ENCODE measurements around the gene SLC51A. TPM values are rescaled to one million over a fixed set of nuclear protein-coding genes. Genes with fewer than 3 reads are reported as not detected.

SLC51A gene
- total RNA-seq, 1 donor from 2014 or later, result not detected

GRCh38 chr3:196274585-196274984 lies 58.3 kb downstream of the SLC51A start:
- H3K4me1 Mint-ChIP-seq (ENCODE audit: low read depth, unreplicated experiment), result peaks cover 4% of the 10 kb centered on the region
- H3K36me3 Mint-ChIP-seq (ENCODE audit: unreplicated experiment), result peaks cover 15% of the 10 kb centered on the region
- H3K27me3 Mint-ChIP-seq (ENCODE audit: unreplicated experiment), result peaks cover 2% of the 10 kb centered on the region
- peaks cover 4% of the 10 kb centered on the region for H3K9me3 Mint-ChIP-seq (ENCODE audit: unreplicated experiment)
- no peak overlapping the region for H3K27ac Mint-ChIP-seq (ENCODE audit: unreplicated experiment)
- no peak for TF ChIP-seq CTCF (IDR thresholded peaks at IDR 0.05; ENCODE audit: partially characterized antibody, unreplicated experiment)
- no peak overlapping the region for H3K4me3 Mint-ChIP-seq (ENCODE audit: unreplicated experiment)
- DNase-seq, result no peak

GRCh38 chr3:196275126-196275525 lies 58.8 kb downstream of the SLC51A start:
- H3K4me3 Mint-ChIP-seq (ENCODE audit: unreplicated experiment), result no peak overlapping the region
- H3K4me1 Mint-ChIP-seq (ENCODE audit: low read depth, unreplicated experiment), result peaks cover 6% of the 10 kb centered on the region
- TF ChIP-seq CTCF (IDR thresholded peaks at IDR 0.05; ENCODE audit: partially characterized antibody, unreplicated experiment), result no peak
- peaks cover 2% of the 10 kb centered on the region for H3K27me3 Mint-ChIP-seq (ENCODE audit: unreplicated experiment)
- peaks cover 15% of the 10 kb centered on the region for H3K36me3 Mint-ChIP-seq (ENCODE audit: unreplicated experiment)
- peaks cover 4% of the 10 kb centered on the region for H3K9me3 Mint-ChIP-seq (ENCODE audit: unreplicated experiment)
- no peak for DNase-seq
- H3K27ac Mint-ChIP-seq (ENCODE audit: unreplicated experiment), result no peak overlapping the region

- no peak for DNase-seq
- no peaks in the 10 kb centered on the region for H3K9me3 Mint-ChIP-seq (ENCODE audit: unreplicated experiment)
- H3K27ac Mint-ChIP-seq (ENCODE audit: unreplicated experiment), result no peak overlapping the region
- H3K4me1 Mint-ChIP-seq (ENCODE audit: low read depth, unreplicated experiment), result peaks cover 14% of the 10 kb centered on the region
- H3K4me3 Mint-ChIP-seq (ENCODE audit: unreplicated experiment), result no peak overlapping the region
- H3K36me3 Mint-ChIP-seq (ENCODE audit: unreplicated experiment), result no peaks in the 10 kb centered on the region
- TF ChIP-seq CTCF (IDR thresholded peaks at IDR 0.05; ENCODE audit: partially characterized antibody, unreplicated experiment), result no peak
- no peaks in the 10 kb centered on the region for H3K27me3 Mint-ChIP-seq (ENCODE audit: unreplicated experiment)
Measured at GRCh38 chr3:196280689-196281440, 64.5 kb downstream of the SLC51A start.

GRCh38 chr3:196281962-196282361 lies 65.6 kb downstream of the SLC51A start:
- H3K27ac Mint-ChIP-seq (ENCODE audit: unreplicated experiment), result no peak overlapping the region
- DNase-seq, result no peak
- no peak overlapping the region for H3K4me3 Mint-ChIP-seq (ENCODE audit: unreplicated experiment)
- H3K4me1 Mint-ChIP-seq (ENCODE audit: low read depth, unreplicated experiment), result peaks cover 20% of the 10 kb centered on the region
- TF ChIP-seq CTCF (IDR thresholded peaks at IDR 0.05; ENCODE audit: partially characterized antibody, unreplicated experiment), result no peak
- no peaks in the 10 kb centered on the region for H3K36me3 Mint-ChIP-seq (ENCODE audit: unreplicated experiment)
- no peaks in the 10 kb centered on the region for H3K27me3 Mint-ChIP-seq (ENCODE audit: unreplicated experiment)
- peaks cover under 1% of the 10 kb centered on the region for H3K9me3 Mint-ChIP-seq (ENCODE audit: unreplicated experiment)

Other genes with a start within 250 kb of the SLC51A start
- gene TFRC, start 134.4 kb upstream of the SLC51A start, total RNA-seq (ENCODE audit: unreplicated experiment), result 35.8 TPM
- 1.2 TPM for gene ZDHHC19, start 5.1 kb upstream of the SLC51A start, total RNA-seq (ENCODE audit: unreplicated experiment)
- gene PCYT1A, start 71.2 kb downstream of the SLC51A start, total RNA-seq (ENCODE audit: unreplicated experiment), result 37.0 TPM
- 14.8 TPM for gene DYNLT2B, start 101.7 kb downstream of the SLC51A start, total RNA-seq (ENCODE audit: unreplicated experiment)
- gene TM4SF19, start 121.9 kb downstream of the SLC51A start, total RNA-seq (ENCODE audit: unreplicated experiment), result not detected
- gene UBXN7, start 215.9 kb downstream of the SLC51A start, total RNA-seq (ENCODE audit: unreplicated experiment), result 106 TPM

All from glutamatergic neuron (in vitro differentiated cells).